ENCODE measurements around the gene RAMACL.
"Not testable (repeated sequence)": the region's sequence is repeated elsewhere in the genome, so short reads cannot be mapped to it uniquely, and the experiment has no call there.

RAMACL gene

GRCh38 chr6:166586424-166587156 is at the start of gene RAMACL:
RAMACL (minus strand) TSS chr6:166586678; CDS start chr6:166586477, 201 bp downstream.
- DNase-seq (ENCODE audit: low spot score), result no peak

GRCh38 chr6:166635013-166635970 is 48.8 kb upstream of the RAMACL start:
- DNase-seq (ENCODE audit: low spot score), result no peak

GRCh38 chr6:166634581-166634980 is 48.1 kb upstream of the RAMACL start:
- DNase-seq (ENCODE audit: low spot score), result not testable (repeated sequence)

- DNase-seq (ENCODE audit: low spot score), result no peak
Observed at GRCh38 chr6:166633732-166634535, 47.5 kb upstream of the RAMACL start.

- DNase-seq (ENCODE audit: low spot score), result no peak
Observed at GRCh38 chr6:166632731-166633130, 46.3 kb upstream of the RAMACL start.

- DNase-seq (ENCODE audit: low spot score), result no peak
Observed at GRCh38 chr6:166630462-166630861, 44.0 kb upstream of the RAMACL start.

GRCh38 chr6:166629628-166630027 is 43.1 kb upstream of the RAMACL start:
- no peak for DNase-seq (ENCODE audit: low spot score)

- DNase-seq (ENCODE audit: low spot score), result peak; percentile 73
Observed at GRCh38 chr6:166627875-166628801, 41.7 kb upstream of the RAMACL start.

- peak; percentile 93 for DNase-seq (ENCODE audit: low spot score)
Observed at GRCh38 chr6:166627033-166627874, 40.8 kb upstream of the RAMACL start, which contains the start of gene RPS6KA2. RPS6KA2 (minus strand) TSS chr6:166627251; CDS start chr6:166627019, 232 bp downstream.

GRCh38 chr6:166626177-166627032 is 39.9 kb upstream of the RAMACL start:
- DNase-seq (ENCODE audit: low spot score), result no peak

GRCh38 chr6:166625356-166625755 is 38.9 kb upstream of the RAMACL start:
- DNase-seq (ENCODE audit: low spot score), result no peak

- DNase-seq (ENCODE audit: low spot score), result no peak
Observed at GRCh38 chr6:166624275-166624674, 37.8 kb upstream of the RAMACL start.

- no peak for DNase-seq (ENCODE audit: low spot score)
Observed at GRCh38 chr6:166623318-166623717, 36.8 kb upstream of the RAMACL start.

GRCh38 chr6:166621114-166621540 is 34.6 kb upstream of the RAMACL start:
- no peak for DNase-seq (ENCODE audit: low spot score)

GRCh38 chr6:166620478-166621113 is 34.1 kb upstream of the RAMACL start:
- DNase-seq (ENCODE audit: low spot score), result no peak

- no peak for DNase-seq (ENCODE audit: low spot score)
Observed at GRCh38 chr6:166619912-166620311, 33.4 kb upstream of the RAMACL start.

GRCh38 chr6:166618866-166619761 is 32.6 kb upstream of the RAMACL start:
- DNase-seq (ENCODE audit: low spot score), result no peak
